Measurements from ENCODE around the gene ITGA5.

The ITGA5 gene

DNA sequence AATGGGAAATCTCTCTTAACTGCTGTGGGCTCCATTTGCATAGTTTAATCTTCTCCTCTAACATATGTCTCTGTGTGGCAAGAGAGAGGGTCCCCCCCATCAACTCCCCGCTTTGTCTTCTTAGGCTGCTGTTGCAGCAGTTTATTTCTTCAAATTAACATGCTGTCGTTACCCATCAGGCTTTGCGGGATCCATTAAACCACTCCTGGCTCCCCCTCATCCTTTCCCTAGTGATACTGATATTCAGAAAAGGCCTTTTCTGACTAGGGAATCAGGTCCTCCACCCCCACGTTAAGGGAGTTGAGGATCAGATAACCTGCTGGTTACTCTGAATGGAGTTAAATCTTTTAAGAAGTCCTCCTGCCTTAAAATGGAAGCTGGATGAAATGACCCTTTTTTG is 70.0 kb downstream of the ITGA5 start:
- DNase-seq = no peak
